KMS-11 (cell line): Measurements from ENCODE around the gene TBC1D21.

ENCODE experiments used
- H2AFZ ChIP-seq: fragments of 200-600 bp; sonication (generic); 2 replicates; pipeline ENCODE4 v1.6.1; 2016; ENCODE audit warnings: antibody characterized with exemption, mixed run types, low read depth
- H3K27ac ChIP-seq: fragments of 200-600 bp; sonication (generic); 2 replicates; pipeline ENCODE4 v1.6.1; 2016; ENCODE audit warnings: mild to moderate bottlenecking, mixed run types
- H3K27me3 ChIP-seq: fragments of 200-600 bp; sonication (generic); 2 replicates; pipeline ENCODE4 v1.6.1; 2017; ENCODE audit warnings: mild to moderate bottlenecking, low read depth, mixed run types, moderate library complexity; ENCODE audit not compliant: insufficient read depth
- H3K36me3 ChIP-seq: fragments of 200-600 bp; sonication (generic); 2 replicates; pipeline ENCODE4 v1.6.1; 2017; ENCODE audit warnings: mild to moderate bottlenecking, mixed run types; ENCODE audit not compliant: insufficient read depth
- H3K4me1 ChIP-seq: fragments of 200-600 bp; sonication (generic); 2 replicates; pipeline ENCODE4 v1.6.1; 2016; ENCODE audit warnings: mild to moderate bottlenecking, low read depth, mixed run types; ENCODE audit not compliant: poor library complexity, severe bottlenecking
- H3K4me2 ChIP-seq: fragments of 200-600 bp; sonication (generic); 2 replicates; pipeline ENCODE4 v1.7.0; 2016; ENCODE audit warnings: mild to moderate bottlenecking, mixed run types
- H3K4me3 ChIP-seq: fragments of 200-600 bp; sonication (generic); IDR thresholded peaks from 2 replicates; pipeline ENCODE4 v1.6.1; 2017; ENCODE audit warnings: low read depth, low read length, mixed read lengths; ENCODE audit not compliant: insufficient read depth
- H3K79me2 ChIP-seq: fragments of 200-600 bp; sonication (generic); 2 replicates; pipeline ENCODE4 v1.6.1; 2016; ENCODE audit warnings: low read depth, mixed run types; ENCODE audit not compliant: insufficient read depth
- H3K9ac ChIP-seq: fragments of 200-600 bp; sonication (generic); 2 replicates; pipeline ENCODE4 v1.6.1; 2016; ENCODE audit warnings: mild to moderate bottlenecking, mixed run types
- H4K20me1 ChIP-seq: fragments of 200-600 bp; sonication (generic); 2 replicates; pipeline ENCODE4 v1.6.1; 2016; ENCODE audit warnings: mild to moderate bottlenecking, mixed run types; ENCODE audit not compliant: insufficient read depth
- TF ChIP-seq, protein P1 (sequence below): fragments of 200-600 bp; sonication (generic); conservative IDR thresholded peaks from 2 replicates; pipeline ENCODE4 v1.6.1; 2017; ENCODE audit warnings: low read depth, mild to moderate bottlenecking, antibody characterized with exemption, low read length, moderate library complexity, mixed read lengths

The TBC1D21 gene

DNA sequence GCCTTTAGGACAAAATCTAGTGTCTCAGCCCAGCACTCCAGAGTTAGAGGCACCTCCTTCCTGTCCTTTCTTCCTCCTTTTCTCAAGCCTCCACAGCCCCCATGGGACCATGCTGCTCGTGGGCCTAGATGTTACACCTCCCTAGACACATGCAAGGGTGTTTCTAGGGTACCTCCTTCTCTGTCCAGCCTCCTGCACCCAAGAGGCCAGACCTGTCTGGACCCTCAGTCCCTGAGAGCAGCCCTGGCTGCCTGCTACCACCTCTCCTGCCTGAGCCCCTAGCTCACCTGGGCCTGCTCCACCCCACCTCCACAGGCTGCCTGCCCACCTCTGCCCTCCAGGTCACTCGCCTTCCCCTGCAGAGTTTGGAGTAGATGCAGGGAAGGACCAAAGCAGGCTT, 58.1 kb downstream of the TBC1D21 start:
- no peaks in the 10 kb centered on the region for H4K20me1 ChIP-seq
- H3K4me1 ChIP-seq, result no peaks in the 10 kb centered on the region
- peaks cover 11% of the 10 kb centered on the region; the same call in 1 of the 2 replicates for H3K27me3 ChIP-seq
- H3K9ac ChIP-seq, result no peak overlapping the region
- H3K4me3 ChIP-seq, result no peak overlapping the region
- H3K27ac ChIP-seq, result no peak overlapping the region
- no peaks in the 10 kb centered on the region for H3K36me3 ChIP-seq
- no peak overlapping the region for H2AFZ ChIP-seq
- H3K79me2 ChIP-seq, result no peaks in the 10 kb centered on the region
- no peak overlapping the region for H3K4me2 ChIP-seq
- TF ChIP-seq, protein P1, sequence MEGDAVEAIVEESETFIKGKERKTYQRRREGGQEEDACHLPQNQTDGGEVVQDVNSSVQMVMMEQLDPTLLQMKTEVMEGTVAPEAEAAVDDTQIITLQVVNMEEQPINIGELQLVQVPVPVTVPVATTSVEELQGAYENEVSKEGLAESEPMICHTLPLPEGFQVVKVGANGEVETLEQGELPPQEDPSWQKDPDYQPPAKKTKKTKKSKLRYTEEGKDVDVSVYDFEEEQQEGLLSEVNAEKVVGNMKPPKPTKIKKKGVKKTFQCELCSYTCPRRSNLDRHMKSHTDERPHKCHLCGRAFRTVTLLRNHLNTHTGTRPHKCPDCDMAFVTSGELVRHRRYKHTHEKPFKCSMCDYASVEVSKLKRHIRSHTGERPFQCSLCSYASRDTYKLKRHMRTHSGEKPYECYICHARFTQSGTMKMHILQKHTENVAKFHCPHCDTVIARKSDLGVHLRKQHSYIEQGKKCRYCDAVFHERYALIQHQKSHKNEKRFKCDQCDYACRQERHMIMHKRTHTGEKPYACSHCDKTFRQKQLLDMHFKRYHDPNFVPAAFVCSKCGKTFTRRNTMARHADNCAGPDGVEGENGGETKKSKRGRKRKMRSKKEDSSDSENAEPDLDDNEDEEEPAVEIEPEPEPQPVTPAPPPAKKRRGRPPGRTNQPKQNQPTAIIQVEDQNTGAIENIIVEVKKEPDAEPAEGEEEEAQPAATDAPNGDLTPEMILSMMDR, result no peak

DNA sequence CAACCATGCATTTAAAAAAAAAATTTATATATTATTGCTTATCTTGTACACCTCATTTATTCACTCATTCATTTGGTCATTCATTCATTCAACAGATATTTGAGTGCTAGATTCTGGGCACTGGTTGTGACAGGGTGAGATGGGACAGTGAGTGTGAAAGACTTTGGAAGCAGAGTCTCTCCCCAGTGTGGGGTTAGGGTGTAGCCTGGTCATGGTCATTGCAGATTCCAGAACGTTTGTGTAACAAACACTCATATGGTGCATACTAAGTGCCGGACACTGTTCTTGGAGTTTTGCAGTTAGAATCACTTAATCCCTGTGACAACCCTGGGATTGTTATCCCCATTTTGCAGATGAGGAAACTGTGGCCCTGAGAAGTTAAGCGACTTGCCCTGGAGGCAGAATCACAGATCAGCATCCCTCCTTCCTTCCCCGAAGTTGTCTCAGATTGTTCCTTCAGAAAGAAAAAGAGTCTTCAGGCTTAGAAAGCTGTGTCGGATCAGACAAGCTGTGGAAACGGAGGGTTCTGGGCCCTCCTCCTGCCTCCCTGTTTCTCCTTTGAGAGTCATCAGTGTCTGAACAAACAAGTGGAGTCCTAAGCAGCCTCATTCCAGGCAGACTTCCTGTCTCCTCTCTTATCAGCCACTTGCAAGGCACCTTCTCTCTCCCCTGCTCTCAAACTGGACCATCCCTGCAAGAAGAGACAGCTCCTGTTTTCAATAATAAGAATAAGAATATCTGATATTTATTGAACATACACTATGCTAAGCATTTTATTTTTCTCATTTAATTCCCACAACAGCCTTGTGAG, 59.2 kb downstream of the TBC1D21 start:
- Histone ChIP-seq H3K79me2 (no peaks in the 10 kb centered on the region), H4K20me1 (no peaks in the 10 kb centered on the region), H3K9ac (no peak overlapping the region)

DNA sequence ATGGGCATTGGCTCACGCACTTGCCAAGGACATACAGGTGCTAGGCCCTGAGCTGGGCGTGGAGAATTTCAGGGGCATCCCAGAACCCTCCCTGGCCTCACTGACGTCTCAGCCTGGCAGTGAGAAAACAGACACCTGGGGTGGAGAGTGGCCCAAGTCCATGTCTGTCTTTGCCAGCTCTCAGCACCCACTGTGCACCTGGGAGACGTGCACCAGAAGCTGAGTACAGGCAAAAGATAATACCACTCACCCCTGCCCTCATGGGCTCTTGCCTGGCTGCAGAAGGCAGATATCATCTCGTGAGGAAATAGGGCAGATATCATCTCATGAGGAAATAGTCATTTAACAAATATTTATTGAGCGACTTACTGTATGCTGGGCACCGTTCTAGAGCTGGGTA, 60.9 kb downstream of the TBC1D21 start:
- Histone ChIP-seq H3K27me3 (peaks cover 5% of the 10 kb centered on the region; the same call in 1 of the 2 replicates), H3K36me3 (no peaks in the 10 kb centered on the region), H3K79me2 (no peaks in the 10 kb centered on the region), H3K4me3 (no peak overlapping the region), H3K9ac (no peak overlapping the region), H4K20me1 (no peaks in the 10 kb centered on the region), H2AFZ (no peak overlapping the region), H3K27ac (no peak overlapping the region), H3K4me2 (no peak overlapping the region), H3K4me1 (no peaks in the 10 kb centered on the region)
- TF ChIP-seq, protein P1, result no peak

More for the DNA sequence above, 59.2 kb downstream of the TBC1D21 start:
- no peak overlapping the region for H3K4me2 ChIP-seq
- TF ChIP-seq, protein P1, result no peak
- no peak overlapping the region for H3K27ac ChIP-seq
- H3K4me3 ChIP-seq, result no peak overlapping the region
- no peaks in the 10 kb centered on the region for H3K4me1 ChIP-seq
- H2AFZ ChIP-seq, result no peak overlapping the region
- peaks cover 11% of the 10 kb centered on the region; the same call in 1 of the 2 replicates for H3K27me3 ChIP-seq
- H3K36me3 ChIP-seq, result no peaks in the 10 kb centered on the region

DNA sequence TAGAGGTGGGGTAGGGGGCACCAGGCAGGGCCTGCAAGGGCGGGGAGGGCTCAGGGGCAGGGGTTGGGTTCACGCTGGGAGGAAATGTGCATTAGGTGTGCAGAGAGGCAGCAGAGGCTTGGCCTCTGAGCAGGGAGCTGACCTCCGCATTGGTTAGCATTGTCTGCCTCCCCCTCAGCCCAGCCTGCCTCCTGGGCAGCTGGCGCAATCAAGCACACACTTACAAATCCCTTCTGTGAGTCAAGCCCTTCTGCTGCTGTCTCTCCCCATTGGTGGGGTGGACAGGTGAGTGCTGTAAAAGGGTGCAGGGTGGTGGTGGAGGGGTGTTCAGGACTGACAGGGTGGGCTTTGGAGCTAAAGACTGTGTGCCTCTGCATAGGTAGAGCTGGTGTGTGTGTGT, 62.2 kb downstream of the TBC1D21 start:
- H3K4me2 ChIP-seq, result no peak overlapping the region
- no peaks in the 10 kb centered on the region for H3K36me3 ChIP-seq
- TF ChIP-seq, protein P1, result no peak
- no peak overlapping the region for H2AFZ ChIP-seq
- H3K4me3 ChIP-seq, result no peak overlapping the region
- no peaks in the 10 kb centered on the region for H3K4me1 ChIP-seq
- H3K27me3 ChIP-seq, result peaks cover 5% of the 10 kb centered on the region; the same call in 1 of the 2 replicates
- no peak overlapping the region for H3K9ac ChIP-seq
- no peak overlapping the region for H3K27ac ChIP-seq
- no peaks in the 10 kb centered on the region for H3K79me2 ChIP-seq
- H4K20me1 ChIP-seq, result no peaks in the 10 kb centered on the region
